SK-N-SH (cell line): ENCODE measurements around the gene BEX2. TPM values are rescaled to one million over a fixed set of nuclear protein-coding genes. Genes with fewer than 3 reads are reported as not detected.

Experiments used
- CTCF ChIA-PET: fragments of 300-600, 350-600 bp; formaldehyde crosslinking; extraction: SDS; loops from one replicate; lab custom pipeline; 2021; lab: Yijun Ruan, JAX
- POLR2A ChIA-PET: fragments of 350-600 bp; sonication (Branson Sonifier 250); formaldehyde crosslinking; extraction: SDS; loops from one replicate; lab custom pipeline; 2020; ENCODE audit warnings: antibody characterized with exemption, inconsistent platforms; lab: Yijun Ruan, JAX
- DNase-seq: peaks from one replicate; pipeline ENCODE4 v3.0.0; 2012
- H2AFZ ChIP-seq: fragments of 200-600 bp; sonication (generic); 2 replicates; pipeline ENCODE4 v1.8.1; 2016; ENCODE audit warnings: antibody characterized with exemption, mild to moderate bottlenecking, low read depth
- H3F3A ChIP-seq: fragments of 200-600 bp; sonication (generic); replicated peaks from 2 replicates; pipeline ENCODE3; 2016; ENCODE audit warnings: antibody characterized with exemption, mild to moderate bottlenecking; ENCODE audit not compliant: insufficient read depth
- H3K27ac ChIP-seq, 2 experiments: fragments of 200-500 bp in 1 of 2; fragments of 200-600 bp in 1 of 2; sonication (Bioruptor generic) in 1 of 2; sonication (generic), shearing (Covaris generic) in 1 of 2; 2 replicates each; pipeline versions ENCODE4 v1.5.1 to v1.6.1; 2014 to 2016; ENCODE audit warnings: low read depth in 2 of 2, inconsistent platforms in 1 of 2, low read length in 1 of 2, mild to moderate bottlenecking in 1 of 2, mixed read lengths in 1 of 2
- H3K27me3 ChIP-seq: fragments of 200-600 bp; sonication (generic), shearing (Covaris generic); 2 replicates; pipeline ENCODE4 v1.6.1; 2016; ENCODE audit warnings: mixed run types; ENCODE audit not compliant: insufficient read depth
- H3K36me3 ChIP-seq, 2 experiments: fragments of 200-500 bp in 1 of 2; fragments of 200-600 bp in 1 of 2; sonication (Bioruptor generic) in 1 of 2; sonication (generic) in 1 of 2; replicated peaks in 1 of 2; 2 replicates each; pipeline versions ENCODE3 to v1.5.1; 2014 to 2016; ENCODE audit warnings: low read length in 1 of 2, mild to moderate bottlenecking in 1 of 2; ENCODE audit not compliant: insufficient read depth in 2 of 2, control insufficient read depth in 1 of 2
- H3K4me1 ChIP-seq, 2 experiments: fragments of 200-500 bp in 1 of 2; fragments of 200-600 bp in 1 of 2; sonication (Bioruptor generic) in 1 of 2; sonication (generic), shearing (Covaris generic) in 1 of 2; 2 replicates each; pipeline versions ENCODE4 v1.5.1 to v1.6.1; 2014 to 2016; ENCODE audit warnings: low read depth in 1 of 2, low read length in 1 of 2, mixed run types in 1 of 2; ENCODE audit not compliant: insufficient read depth in 2 of 2, control insufficient read depth in 1 of 2
- H3K4me2 ChIP-seq: fragments of 200-600 bp; sonication (generic), shearing (Covaris generic); 2 replicates; pipeline ENCODE4 v1.6.1; 2017; ENCODE audit warnings: mixed run types
- H3K4me3 ChIP-seq, 2 experiments: fragments of 200-500 bp in 1 of 2; fragments of 200-600 bp in 1 of 2; sonication (Bioruptor generic) in 1 of 2; sonication (generic), shearing (Covaris generic) in 1 of 2; 2 replicates each; pipeline versions ENCODE4 v1.5.1 to v1.8.1; 2014 to 2016; ENCODE audit warnings: low read depth in 2 of 2, inconsistent platforms in 1 of 2, low read length in 1 of 2, mild to moderate bottlenecking in 1 of 2, mixed read lengths in 1 of 2, moderate library complexity in 1 of 2
- H3K79me2 ChIP-seq: fragments of 200-600 bp; sonication (generic); 2 replicates; pipeline ENCODE4 v1.8.1; 2017; ENCODE audit warnings: mild to moderate bottlenecking; ENCODE audit not compliant: insufficient read depth
- H3K9ac ChIP-seq: fragments of 200-600 bp; sonication (generic); 2 replicates; pipeline ENCODE4 v1.6.1; 2017; ENCODE audit warnings: mixed run types
- H3K9me2 ChIP-seq: fragments of 200-600 bp; sonication (generic); 2 replicates; pipeline ENCODE4 v1.6.1; 2017; ENCODE audit warnings: mixed run types
- H3K9me3 ChIP-seq: fragments of 200-600 bp; sonication (generic); 2 replicates; pipeline ENCODE4 v1.6.1; 2017; ENCODE audit warnings: mixed run types, mild to moderate bottlenecking, moderate library complexity
- H4K20me1 ChIP-seq: fragments of 200-600 bp; sonication (generic); 2 replicates; pipeline ENCODE4 v1.6.1; 2017; ENCODE audit warnings: mild to moderate bottlenecking, mixed run types; ENCODE audit not compliant: insufficient read depth
- ELF1 ChIP-seq: IDR thresholded peaks from 2 replicates; pipeline ENCODE4 v1.4.0; 2012
- EP300 ChIP-seq, 2 experiments: IDR thresholded peaks; 2 replicates each; pipeline versions ENCODE4 v1.4.0 to v1.6.1; 2012; ENCODE audit warnings: borderline replicate concordance in 1 of 2, low read depth in 1 of 2, low read length in 1 of 2
- FOXJ3 ChIP-seq: sonication (generic); formaldehyde crosslinking; IDR thresholded peaks from 2 replicates; pipeline ENCODE4 v1.5.1; 2020; ENCODE audit warnings: mild to moderate bottlenecking, missing genetic modification reagents
- FOXM1 ChIP-seq: IDR thresholded peaks from 2 replicates; pipeline ENCODE4 v1.4.0; 2012; ENCODE audit warnings: low read depth, mild to moderate bottlenecking
- GABPA ChIP-seq: IDR thresholded peaks from 2 replicates; pipeline ENCODE4 v1.4.0; 2012; ENCODE audit warnings: low read depth, mild to moderate bottlenecking
- GATA2 ChIP-seq: sonication (generic); formaldehyde crosslinking; IDR thresholded peaks from 2 replicates; pipeline ENCODE4 v1.5.0; 2020; ENCODE audit warnings: mild to moderate bottlenecking, missing genetic modification reagents
- JUND ChIP-seq: IDR thresholded peaks from 2 replicates; pipeline ENCODE4 v1.4.0; 2012
- MAX ChIP-seq: IDR thresholded peaks from 2 replicates; pipeline ENCODE4 v1.4.0; 2012; ENCODE audit warnings: low read depth
- MEF2A ChIP-seq: IDR thresholded peaks from 2 replicates; pipeline ENCODE4 v1.4.0; 2012; ENCODE audit warnings: low read depth, borderline replicate concordance
- MXI1 ChIP-seq: IDR thresholded peaks from 2 replicates; pipeline ENCODE4 v1.6.1; 2012; ENCODE audit warnings: mild to moderate bottlenecking, low read depth, low read length, improper control_type of control experiment
- NRF1 ChIP-seq: IDR thresholded peaks from 2 replicates; pipeline ENCODE4 v1.6.1; 2012; ENCODE audit warnings: low read depth, mild to moderate bottlenecking, low read length
- POLR2AphosphoS5 ChIP-seq: IDR thresholded peaks from 2 replicates; pipeline ENCODE4 v1.6.1; 2012; ENCODE audit warnings: low read depth, low read length
- RAD21 ChIP-seq: IDR thresholded peaks from 2 replicates; pipeline ENCODE4 v1.6.1; 2012; ENCODE audit warnings: mild to moderate bottlenecking, low read length
- RFX5 ChIP-seq: IDR thresholded peaks from 2 replicates; pipeline ENCODE4 v1.6.1; 2012; ENCODE audit warnings: mild to moderate bottlenecking, improper control_type of control experiment, low read length
- RXRA ChIP-seq: IDR thresholded peaks from 2 replicates; pipeline ENCODE4 v1.4.0; 2012; ENCODE audit warnings: low read depth, mild to moderate bottlenecking, borderline replicate concordance
- SIN3A ChIP-seq: IDR thresholded peaks from 2 replicates; pipeline ENCODE4 v1.6.1; 2012; ENCODE audit warnings: low read depth, mild to moderate bottlenecking, low read length, moderate library complexity, borderline replicate concordance
- SMC3 ChIP-seq: IDR thresholded peaks from 2 replicates; pipeline ENCODE4 v1.6.1; 2012; ENCODE audit warnings: low read depth, low read length, improper control_type of control experiment
- TAF1 ChIP-seq: IDR thresholded peaks from 2 replicates; pipeline ENCODE4 v1.6.1; 2012; ENCODE audit warnings: low read depth, mild to moderate bottlenecking, low read length, moderate library complexity, borderline replicate concordance
- TCF12 ChIP-seq: IDR thresholded peaks from 2 replicates; pipeline ENCODE4 v1.4.0; 2012
- USF1 ChIP-seq: IDR thresholded peaks from 2 replicates; pipeline ENCODE4 v1.4.0; 2012; ENCODE audit warnings: low read depth, borderline replicate concordance
- WGBS: methylation state at CpG from one replicate; pipeline ENCODE4 v1.1.6; 2017; ENCODE audit warnings: low lambda C conversion rate; 5-methylcytosine and 5-hydroxymethylcytosine counted together
- polyA plus RNA-seq, 3 experiments: library from polyadenylated mRNA; depleted of rRNA; stranded (reverse); fragments of >200 nt; gene quantifications; 2 replicates each; pipeline ENCODE4 v1.2.3, GENCODE V29; 2012
- TF ChIP-seq, protein P1 (sequence below): fragments of 150-350 bp; IDR thresholded peaks from 2 replicates; pipeline ENCODE4 v1.6.1; 2017; ENCODE audit warnings: antibody characterized with exemption, low read length, low read depth, borderline replicate concordance
- TF ChIP-seq, protein P2 (sequence below): IDR thresholded peaks from 2 replicates; pipeline ENCODE4 v1.4.0; 2012; ENCODE audit warnings: low read depth, borderline replicate concordance

Gene BEX2
- polyA plus RNA-seq, 1 of the 3 experiments (the other 2 are of a cell fraction), result 36.9 TPM

DNA sequence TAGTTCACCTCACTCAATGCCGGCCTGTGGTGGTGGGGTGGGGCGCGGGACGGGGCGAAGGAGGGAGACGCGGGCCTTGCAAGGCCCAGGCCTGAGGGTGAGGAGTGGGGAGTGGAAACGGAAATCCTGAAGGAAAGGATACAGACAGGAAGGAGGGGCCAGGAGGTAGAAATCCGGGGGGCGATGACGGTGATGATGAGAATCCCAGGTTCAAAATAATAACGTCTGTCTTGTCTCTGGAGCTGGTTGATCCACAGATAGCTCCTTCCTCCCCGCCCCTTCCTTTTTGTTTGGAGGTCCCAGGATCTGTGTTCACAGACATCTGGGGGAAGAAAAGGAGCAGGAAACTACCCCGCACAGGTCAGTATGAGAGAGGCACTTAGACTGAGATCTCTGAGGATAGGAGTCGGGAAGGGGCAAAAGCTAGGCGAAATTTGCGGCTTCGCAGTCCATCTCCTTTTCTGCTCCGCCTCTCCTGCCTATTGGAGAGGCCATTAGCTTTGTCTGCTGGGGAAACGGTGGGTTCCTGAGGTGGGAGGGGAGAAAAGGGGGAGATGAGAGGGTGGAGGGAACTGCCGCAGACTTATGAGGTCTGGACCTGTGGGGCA lies 20.0 kb upstream of the BEX2 start:
- peak; percentile 56 for DNase-seq
- POLR2A ChIA-PET, result interaction anchor here (0.6 to 2.5 kb wide), 6 partner anchors 11 to 76 kb away, joined by 3 to 14 read pairs (median 8); partner anchors contain the start of genes BEX2, BEX3, TCEAL8 and TCEAL9
- CTCF ChIA-PET, result interaction anchor here (1.0 to 1.2 kb wide), 2 partner anchors 13 to 116 kb away, joined by 3 read pairs; no protein-coding TSS in a partner anchor

DNA sequence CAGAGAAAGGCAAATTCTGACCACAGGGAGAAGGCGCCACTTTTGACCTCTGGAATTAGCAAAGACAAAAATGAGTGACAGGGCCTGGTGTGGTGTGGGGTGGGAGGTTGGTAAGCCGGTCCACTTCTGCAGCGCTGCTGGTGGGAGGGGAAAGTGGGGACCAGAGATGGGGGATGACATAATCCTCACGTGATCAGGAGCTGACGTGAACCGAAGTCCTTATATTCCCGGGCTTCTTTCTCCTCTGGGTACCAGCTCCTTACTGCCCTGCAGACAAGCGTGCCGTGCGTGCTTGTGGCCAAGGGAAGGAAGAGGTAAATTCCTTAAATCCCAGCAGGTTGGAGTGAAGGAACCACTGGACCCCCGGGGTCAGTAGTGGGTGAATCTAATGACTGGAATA lies 19.2 kb upstream of the BEX2 start, which contains the start of gene TCEAL7:
Gene TCEAL7, plus strand, starts transcription at position 249 of the 400 bp plus-strand sequence. CDS start 1,165 bp downstream, outside the sequence.
- peaks cover 6 to 9% of the 10 kb centered on the region in 2 experiments for H3K36me3 ChIP-seq
- peak within 1 kb of the TSS; percentile 65 for H3K4me2 ChIP-seq
- H3K9me3 ChIP-seq, result no peaks in the 10 kb centered on the region
- H3K4me3 ChIP-seq, result peak within 1 kb of the TSS; percentile 42 to 54
- H3F3A ChIP-seq, result no peaks in the 10 kb centered on the region
- no peaks in the 10 kb centered on the region for H3K4me1 ChIP-seq
- peak; percentile 81 for DNase-seq
- ChIA-PET CTCF (interaction anchor here (0.9 to 1.2 kb wide), 3 partner anchors 20 to 134 kb away, joined by 3 to 4 read pairs (median 3); no protein-coding TSS in a partner anchor), POLR2A (interaction anchor here (0.7 to 2.5 kb wide), 6 partner anchors 8 to 76 kb away, joined by 3 to 14 read pairs (median 8); partner anchors contain the start of genes BEX2, BEX3, TCEAL5 and TCEAL8)
- H2AFZ ChIP-seq, result peak within 1 kb of the TSS; percentile 86
- WGBS, result 21% methylated on average over 11 of the region's 11 CpGs
- no peaks in the 10 kb centered on the region; the same call in 1 of the 2 replicates for H3K27me3 ChIP-seq
- H3K79me2 ChIP-seq, result no peaks in the 10 kb centered on the region
- no peaks in the 10 kb centered on the region for H4K20me1 ChIP-seq
- H3K9me2 ChIP-seq, result no peaks in the 10 kb centered on the region
- H3K9ac ChIP-seq, result peak within 1 kb of the TSS; percentile 55
- H3K27ac ChIP-seq, result peak within 1 kb of the TSS; percentile 59 to 84; a peak in 3 of 4 replicates
- TF ChIP-seq TCF12, result no peak
- no peak for TF ChIP-seq TAF1
- TF ChIP-seq JUND, result no peak
- no peak for TF ChIP-seq FOXM1
- peak; percentile 89 for TF ChIP-seq USF1
- TF ChIP-seq ELF1, result no peak
- TF ChIP-seq MEF2A, result no peak
- TF ChIP-seq, protein P1, sequence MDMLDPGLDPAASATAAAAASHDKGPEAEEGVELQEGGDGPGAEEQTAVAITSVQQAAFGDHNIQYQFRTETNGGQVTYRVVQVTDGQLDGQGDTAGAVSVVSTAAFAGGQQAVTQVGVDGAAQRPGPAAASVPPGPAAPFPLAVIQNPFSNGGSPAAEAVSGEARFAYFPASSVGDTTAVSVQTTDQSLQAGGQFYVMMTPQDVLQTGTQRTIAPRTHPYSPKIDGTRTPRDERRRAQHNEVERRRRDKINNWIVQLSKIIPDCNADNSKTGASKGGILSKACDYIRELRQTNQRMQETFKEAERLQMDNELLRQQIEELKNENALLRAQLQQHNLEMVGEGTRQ, result peak; percentile 67
- TF ChIP-seq, protein P2, sequence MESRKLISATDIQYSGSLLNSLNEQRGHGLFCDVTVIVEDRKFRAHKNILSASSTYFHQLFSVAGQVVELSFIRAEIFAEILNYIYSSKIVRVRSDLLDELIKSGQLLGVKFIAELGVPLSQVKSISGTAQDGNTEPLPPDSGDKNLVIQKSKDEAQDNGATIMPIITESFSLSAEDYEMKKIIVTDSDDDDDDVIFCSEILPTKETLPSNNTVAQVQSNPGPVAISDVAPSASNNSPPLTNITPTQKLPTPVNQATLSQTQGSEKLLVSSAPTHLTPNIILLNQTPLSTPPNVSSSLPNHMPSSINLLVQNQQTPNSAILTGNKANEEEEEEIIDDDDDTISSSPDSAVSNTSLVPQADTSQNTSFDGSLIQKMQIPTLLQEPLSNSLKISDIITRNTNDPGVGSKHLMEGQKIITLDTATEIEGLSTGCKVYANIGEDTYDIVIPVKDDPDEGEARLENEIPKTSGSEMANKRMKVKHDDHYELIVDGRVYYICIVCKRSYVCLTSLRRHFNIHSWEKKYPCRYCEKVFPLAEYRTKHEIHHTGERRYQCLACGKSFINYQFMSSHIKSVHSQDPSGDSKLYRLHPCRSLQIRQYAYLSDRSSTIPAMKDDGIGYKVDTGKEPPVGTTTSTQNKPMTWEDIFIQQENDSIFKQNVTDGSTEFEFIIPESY, result no peak
- TF ChIP-seq FOXJ3, result no peak
- no peak for TF ChIP-seq SIN3A
- TF ChIP-seq POLR2AphosphoS5, result peak; percentile 54; the same call in 1 of the 2 replicates
- no peak for TF ChIP-seq SMC3
- TF ChIP-seq NRF1, result no peak
- no peak for TF ChIP-seq GATA2 (CRISPR knock-in tag)
- TF ChIP-seq RXRA, result no peak
- TF ChIP-seq GABPA, result no peak
- no peak; the same call in 1 of the 2 replicates for TF ChIP-seq MXI1
- TF ChIP-seq EP300 (IDR thresholded peaks at IDR 0.05; ENCODE audit: borderline replicate concordance in 1 of 2, low read depth in 1 of 2, low read length in 1 of 2), result no peak
- no peak for TF ChIP-seq RAD21
- no peak for TF ChIP-seq MAX
- no peak for TF ChIP-seq RFX5

More for the DNA sequence above, 20.0 kb upstream of the BEX2 start:
- Histone ChIP-seq H3K27ac (peak overlapping the region; percentile 59 to 84; a peak in 3 of 4 replicates), H3K4me3 (peak overlapping the region; percentile 42 to 54), H3K4me1 (no peaks in the 10 kb centered on the region), H3K9me2 (no peaks in the 10 kb centered on the region), H3K9me3 (no peaks in the 10 kb centered on the region), H3F3A (no peaks in the 10 kb centered on the region), H3K36me3 (peaks cover 6 to 9% of the 10 kb centered on the region in 2 experiments), H3K79me2 (no peaks in the 10 kb centered on the region), H2AFZ (peak overlapping the region; percentile 86), H3K9ac (peak overlapping the region; percentile 55), H4K20me1 (no peaks in the 10 kb centered on the region), H3K4me2 (peak overlapping the region; percentile 65), H3K27me3 (no peaks in the 10 kb centered on the region; the same call in 1 of the 2 replicates)
- no peak for TF ChIP-seq FOXJ3
- TF ChIP-seq GABPA, result peak; percentile 29; the same call in 1 of the 2 replicates
- no peak for TF ChIP-seq TAF1
- WGBS, result 17% methylated on average over 21 of the region's 21 CpGs
